ENCODE data around the gene SLC47A2. TPM values are rescaled to one million over a fixed set of nuclear protein-coding genes. Genes with fewer than 3 reads are reported as not detected.
A peak's percentile ranks its signal among the peaks of the same experiment; 100 is the strongest.

The SLC47A2 gene
- total and polyA plus RNA-seq, 2 experiments from 2014 or later, result not detected

- Histone ChIP-seq H3K4me1 (ENCODE audit: insufficient read depth) (0 out of 2 replicates have a peak, but pooled peaks cover 4% of the 10 kb centered on the region), H3K79me2 (ENCODE audit: insufficient read depth) (no peaks in the 10 kb centered on the region), H3K9ac (peak overlapping the region; percentile 37; the same call in 1 of the 2 replicates), H3K9me2 (ENCODE audit: insufficient read depth) (no peaks in the 10 kb centered on the region), H3K27ac (no peak overlapping the region), H3K4me2 (ENCODE audit: unreplicated experiment) (peak overlapping the region; percentile 61), H2AFZ (peak overlapping the region; percentile 71), H3K36me3 (ENCODE audit: low read depth) (no peaks in the 10 kb centered on the region), H4K20me1 (ENCODE audit: insufficient read depth) (no peaks in the 10 kb centered on the region), H3K27me3 (replicated peaks; ENCODE audit: insufficient read depth) (no peaks in the 10 kb centered on the region), H3F3A (ENCODE audit: insufficient read depth) (no peaks in the 10 kb centered on the region), H3K9me3 (ENCODE audit: low read depth) (no peaks in the 10 kb centered on the region), H3K4me3 (peak overlapping the region; percentile 42; the same call in 1 of the 2 replicates)
- peak; percentile 89 for DNase-seq
- TF ChIP-seq EZH2phosphoT487 (IDR thresholded peaks at IDR 0.05; ENCODE audit: insufficient read depth, low read depth) (no peak), EZH2 (IDR thresholded peaks at IDR 0.05; ENCODE audit: insufficient read depth, poor library complexity, severe bottlenecking) (no peak)
- 15 to 18% methylated on average over 15 of the region's 15 CpGs for WGBS, 2 experiments (ENCODE audit: low coverage in 1 of 2, low lambda C conversion rate in 2 of 2, missing lambda C conversion rate in 2 of 2)
- in situ Hi-C loops (cut with MboI), result loop anchor here (10.0 to 25.0 kb wide), 2 partner anchors 398 to 500 kb away; partner anchors contain the start of gene B9D1
Observed at GRCh38 chr17:19762515-19762961, 46.2 kb upstream of the SLC47A2 start.

DNA sequence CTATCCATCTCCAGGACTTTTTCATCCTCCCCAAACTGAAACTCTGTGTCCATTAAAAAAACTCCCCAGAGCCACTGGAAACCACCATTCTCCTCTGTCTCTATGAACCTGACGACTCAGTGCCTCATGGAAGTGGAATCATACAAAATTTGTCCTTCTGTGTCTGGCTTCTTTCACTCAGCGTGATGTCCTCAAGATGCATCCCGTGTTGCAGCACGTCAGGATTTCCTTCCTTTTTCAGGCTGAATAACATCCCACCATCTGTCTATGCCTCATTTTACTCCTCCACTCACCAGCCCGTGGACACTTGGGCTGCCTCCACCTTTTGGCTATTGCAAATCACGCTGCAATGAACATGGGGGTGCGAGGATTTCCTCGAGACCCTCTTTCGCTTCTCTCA lies 44.4 kb upstream of the SLC47A2 start:
- Histone ChIP-seq H4K20me1 (ENCODE audit: insufficient read depth) (no peaks in the 10 kb centered on the region), H3K9me3 (ENCODE audit: low read depth) (no peaks in the 10 kb centered on the region), H3K27ac (no peak overlapping the region), H3K9ac (no peak overlapping the region), H3K9me2 (ENCODE audit: insufficient read depth) (no peaks in the 10 kb centered on the region), H3K79me2 (ENCODE audit: insufficient read depth) (no peaks in the 10 kb centered on the region), H3F3A (ENCODE audit: insufficient read depth) (no peaks in the 10 kb centered on the region), H3K4me1 (ENCODE audit: insufficient read depth) (0 out of 2 replicates have a peak, but pooled peaks cover 4% of the 10 kb centered on the region), H3K4me2 (ENCODE audit: unreplicated experiment) (no peak overlapping the region), H3K4me3 (no peak overlapping the region), H2AFZ (no peak overlapping the region), H3K27me3 (replicated peaks; ENCODE audit: insufficient read depth) (no peaks in the 10 kb centered on the region), H3K36me3 (ENCODE audit: low read depth) (no peaks in the 10 kb centered on the region)
- no peak for DNase-seq
- WGBS, 2 experiments (ENCODE audit: low coverage in 1 of 2, low lambda C conversion rate in 2 of 2, missing lambda C conversion rate in 2 of 2), result 65 to 71% methylated on average over 9 of the region's 9 CpGs
- in situ Hi-C loops (cut with MboI), result loop anchor here (10.0 to 25.0 kb wide), 2 partner anchors 396 to 498 kb away; partner anchors contain the start of gene B9D1
- TF ChIP-seq EZH2phosphoT487 (IDR thresholded peaks at IDR 0.05; ENCODE audit: insufficient read depth, low read depth) (no peak), EZH2 (IDR thresholded peaks at IDR 0.05; ENCODE audit: insufficient read depth, poor library complexity, severe bottlenecking) (no peak)

DNA sequence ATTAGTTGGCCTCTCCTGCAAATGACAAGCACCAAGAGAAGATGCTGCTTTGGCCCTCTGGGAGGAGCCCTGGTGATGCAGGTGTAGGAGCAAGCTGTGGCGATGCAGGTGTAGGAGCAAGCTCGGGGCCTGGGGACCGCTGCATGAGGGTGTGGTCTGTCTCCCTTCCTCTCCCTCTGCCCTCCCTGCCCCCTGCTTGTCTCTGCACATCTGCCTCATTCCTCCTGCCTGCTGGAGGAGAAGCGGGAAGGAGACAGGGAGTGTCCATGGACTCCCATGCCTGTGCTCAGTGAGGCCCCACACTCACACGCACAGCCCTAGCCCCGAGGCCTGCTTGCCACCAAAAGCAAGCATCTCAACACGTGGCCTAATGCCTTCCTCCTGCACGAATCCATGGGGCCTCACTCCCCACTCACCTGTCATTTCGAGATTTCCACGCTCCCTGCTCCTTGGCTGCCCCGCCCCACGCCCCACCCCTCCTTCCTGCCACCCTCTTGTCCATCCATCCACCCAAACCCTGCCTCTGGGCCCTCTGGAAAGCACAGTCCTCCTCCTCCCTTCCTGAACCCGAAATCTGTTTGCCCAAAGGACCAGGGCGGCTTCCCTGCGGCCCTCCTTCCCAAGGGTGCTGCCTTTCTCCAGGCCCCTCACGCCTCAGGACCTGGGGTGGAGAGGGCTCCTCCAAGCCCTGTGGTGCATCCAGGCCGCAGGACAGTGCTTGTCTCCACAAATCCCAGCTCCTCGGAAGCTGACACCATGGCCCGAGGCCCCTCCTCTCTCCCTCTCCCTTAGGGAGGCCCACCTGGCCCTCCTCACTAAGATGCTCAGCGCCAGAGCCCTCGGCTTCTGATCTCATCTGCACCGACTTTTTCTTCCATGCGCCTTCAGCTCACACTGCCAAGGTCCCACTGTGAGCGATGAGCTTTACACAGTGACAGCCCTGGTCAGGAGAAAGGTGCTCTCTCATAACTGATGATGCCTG lies 43.5 kb upstream of the SLC47A2 start:
- WGBS, 2 experiments (ENCODE audit: low coverage in 1 of 2, low lambda C conversion rate in 2 of 2, missing lambda C conversion rate in 2 of 2), result 76 to 81% methylated on average over 18 to 24 of the region's 24 CpGs
- Histone ChIP-seq H3K9ac (no peak overlapping the region), H3K9me2 (ENCODE audit: insufficient read depth) (no peaks in the 10 kb centered on the region), H3K36me3 (ENCODE audit: low read depth) (no peaks in the 10 kb centered on the region), H3K27ac (no peak overlapping the region), H3K4me2 (ENCODE audit: unreplicated experiment) (no peak overlapping the region), H2AFZ (no peak overlapping the region), H3K79me2 (ENCODE audit: insufficient read depth) (no peaks in the 10 kb centered on the region), H3K4me1 (ENCODE audit: insufficient read depth) (0 out of 2 replicates have a peak, but pooled peaks cover 4% of the 10 kb centered on the region), H3K4me3 (no peak overlapping the region), H3K27me3 (replicated peaks; ENCODE audit: insufficient read depth) (no peaks in the 10 kb centered on the region), H3K9me3 (ENCODE audit: low read depth) (no peaks in the 10 kb centered on the region), H3F3A (ENCODE audit: insufficient read depth) (no peaks in the 10 kb centered on the region), H4K20me1 (ENCODE audit: insufficient read depth) (no peaks in the 10 kb centered on the region)
- TF ChIP-seq EZH2 (IDR thresholded peaks at IDR 0.05; ENCODE audit: insufficient read depth, poor library complexity, severe bottlenecking) (no peak), EZH2phosphoT487 (IDR thresholded peaks at IDR 0.05; ENCODE audit: insufficient read depth, low read depth) (no peak)
- in situ Hi-C loops (cut with MboI), result loop anchor here (10.0 to 25.0 kb wide), 2 partner anchors 395 to 498 kb away; partner anchors contain the start of gene B9D1
- no peak for DNase-seq

- Histone ChIP-seq H3K27me3 (replicated peaks; ENCODE audit: insufficient read depth) (no peaks in the 10 kb centered on the region), H4K20me1 (ENCODE audit: insufficient read depth) (no peaks in the 10 kb centered on the region), H3F3A (ENCODE audit: insufficient read depth) (peaks cover 8% of the 10 kb centered on the region; the same call in 1 of the 2 replicates), H3K4me1 (ENCODE audit: insufficient read depth) (peaks cover 18% of the 10 kb centered on the region), H3K9me3 (ENCODE audit: low read depth) (no peaks in the 10 kb centered on the region), H3K27ac (no peak overlapping the region), H3K9me2 (ENCODE audit: insufficient read depth) (no peaks in the 10 kb centered on the region), H3K79me2 (ENCODE audit: insufficient read depth) (no peaks in the 10 kb centered on the region), H2AFZ (no peak overlapping the region), H3K4me2 (ENCODE audit: unreplicated experiment) (no peak overlapping the region), H3K36me3 (ENCODE audit: low read depth) (no peaks in the 10 kb centered on the region), H3K4me3 (no peak overlapping the region), H3K9ac (no peak overlapping the region)
- TF ChIP-seq EZH2 (IDR thresholded peaks at IDR 0.05; ENCODE audit: insufficient read depth, poor library complexity, severe bottlenecking), result no peak
- in situ Hi-C loops (cut with MboI), result loop anchor here (25.0 kb wide), 1 partner anchor 495 kb away; no protein-coding TSS in a partner anchor
- WGBS, 2 experiments (ENCODE audit: low coverage in 1 of 2, low lambda C conversion rate in 2 of 2, missing lambda C conversion rate in 2 of 2), result 81 to 86% methylated on average over 12 of the region's 12 CpGs
- no peak for DNase-seq
Observed at GRCh38 chr17:19757536-19758180, 41.3 kb upstream of the SLC47A2 start.
